ENCODE data around the gene NUDT3. TPM values are rescaled to one million over a fixed set of nuclear protein-coding genes. Genes with fewer than 3 reads are reported as not detected.

Gene NUDT3
- total and polyA plus RNA-seq, 2 experiments from 2014 or later: 12.1 to 31.1 TPM

- TF ChIP-seq ZNF462 (CRISPR knock-in tag; IDR thresholded peaks at IDR 0.05) (no peak), ZNF331 (CRISPR knock-in tag; IDR thresholded peaks at IDR 0.05; ENCODE audit: low read depth) (no peak), NANOG (IDR thresholded peaks at IDR 0.05; ENCODE audit: borderline replicate concordance) (no peak)
These were observed 50.9 kb downstream of the NUDT3 start (continued) for GRCh38 chr6:34341481-34341971.

GRCh38 chr6:34340906-34341480 is 51.5 kb downstream of the NUDT3 start:
- H3K4me3 ChIP-seq: no peak overlapping the region
- Mint-ChIP-seq H3K36me3 (ENCODE audit: low read depth) (peaks cover 4% of the 10 kb centered on the region; the same call in 1 of the 3 replicates), H3K27ac (no peak overlapping the region), H3K4me3 (no peak overlapping the region), H3K4me1 (peaks cover 14% of the 10 kb centered on the region; the same call in 2 of the 3 replicates), H3K9me3 (no peaks in the 10 kb centered on the region), H3K27me3 (ENCODE audit: insufficient read depth, low read depth, poor library complexity) (no peaks in the 10 kb centered on the region)
- H3K36me3 ChIP-seq (ENCODE audit: insufficient read depth): no peaks in the 10 kb centered on the region
- no peaks in the 10 kb centered on the region for H3F3A ChIP-seq (replicated peaks; ENCODE audit: low read depth)
- H3K27ac ChIP-seq (ENCODE audit: low read depth): no peak overlapping the region
- H4K20me1 ChIP-seq (replicated peaks; ENCODE audit: insufficient read depth): peaks cover 8% of the 10 kb centered on the region
- no peaks in the 10 kb centered on the region for H3K27me3 ChIP-seq (ENCODE audit: insufficient read depth)
- ATAC-seq: no peak
- peaks cover 7% of the 10 kb centered on the region; the same call in 1 of the 2 replicates for H3K4me1 ChIP-seq (ENCODE audit: insufficient read depth)
- no peak overlapping the region for H3K4me2 ChIP-seq
- DNase-seq (ENCODE audit: low spot score): no peak
- no peak overlapping the region for H2AFZ ChIP-seq
- peaks cover 47% of the 10 kb centered on the region for H3K79me2 ChIP-seq (replicated peaks; ENCODE audit: insufficient read depth)
- no peaks in the 10 kb centered on the region for H3K9me2 ChIP-seq (ENCODE audit: insufficient read depth)
- no peak for TF ChIP-seq ZNF331 (CRISPR knock-in tag; IDR thresholded peaks at IDR 0.05; ENCODE audit: low read depth)
- no peak for TF ChIP-seq CREB1 (CRISPR knock-in tag; IDR thresholded peaks at IDR 0.05; ENCODE audit: low read depth)
- TF ChIP-seq ZNF462 (CRISPR knock-in tag; IDR thresholded peaks at IDR 0.05): no peak
- TF ChIP-seq ETS1 (IDR thresholded peaks at IDR 0.05): no peak
- TF ChIP-seq EZH2phosphoT487 (IDR thresholded peaks at IDR 0.05; ENCODE audit: unreplicated experiment): no peak
- TF ChIP-seq ZNF114 (CRISPR knock-in tag; IDR thresholded peaks at IDR 0.05): no peak
